Naive thymus-derived CD4-positive, alpha-beta T cell (primary cell): ENCODE data around the gene HOXB5. TPM values are rescaled to one million over a fixed set of nuclear protein-coding genes. Genes with fewer than 3 reads are reported as not detected.

Experiments used
- ATAC-seq: fragments of 150-1000 bp; cut with Tn5 transposase; 2 replicates; pipeline ENCODE4 v1.10.0; 2021; ENCODE audit warnings: mild to moderate bottlenecking, moderate library complexity
- CTCF ChIA-PET: fragments of 350-600 bp; sonication (Branson Sonifier 250); formaldehyde crosslinking; loops from one replicate; lab custom pipeline; 2021; ENCODE audit warnings: antibody characterized with exemption; lab: Charles Lee
- POLR2A ChIA-PET: fragments of 350-600 bp; sonication (Branson Sonifier 250); formaldehyde crosslinking; loops from one replicate; lab custom pipeline; 2021; ENCODE audit warnings: antibody characterized with exemption, inconsistent platforms; lab: Charles Lee
- DNase-seq, 9 donors: peaks; one replicate each; pipeline versions ENCODE4 v3.0.0 to v3.0.0-alpha.2; 2020 to 2022; ENCODE audit warnings: mixed read lengths in 1 of 9
- H3K27ac ChIP-seq: one replicate; pipeline ENCODE4 v1.7.0; 2013; ENCODE audit warnings: mild to moderate bottlenecking, low read depth, low read length, moderate library complexity
- H3K27me3 ChIP-seq, 2 donors: one replicate each; pipeline ENCODE4 v1.7.0; 2013; ENCODE audit warnings: low read length in 2 of 2, mild to moderate bottlenecking in 2 of 2, moderate library complexity in 2 of 2; ENCODE audit not compliant: control insufficient read depth in 2 of 2, insufficient read depth in 2 of 2
- H3K36me3 ChIP-seq, 3 experiments: 1 replicate in 2 of 3; 2 replicates in 1 of 3; pipeline ENCODE4 v1.7.0; 2013; ENCODE audit warnings: low read length in 3 of 3, mild to moderate bottlenecking in 3 of 3, moderate library complexity in 1 of 3; ENCODE audit not compliant: insufficient read depth in 3 of 3, control insufficient read depth in 2 of 3
- H3K4me1 ChIP-seq, 2 donors: one replicate each; pipeline ENCODE4 v1.7.0; 2013; ENCODE audit warnings: low read length in 2 of 2, mild to moderate bottlenecking in 2 of 2, moderate library complexity in 1 of 2; ENCODE audit not compliant: control insufficient read depth in 2 of 2, insufficient read depth in 2 of 2
- H3K4me3 ChIP-seq: 2 replicates; pipeline ENCODE4 v1.7.0; 2013; ENCODE audit warnings: mild to moderate bottlenecking, low read length
- H3K9me3 ChIP-seq, 3 experiments: 1 replicate in 2 of 3; 2 replicates in 1 of 3; pipeline ENCODE4 v1.7.0; 2013; ENCODE audit warnings: low read length in 3 of 3; ENCODE audit not compliant: control insufficient read depth in 2 of 3
- H3K27ac Mint-ChIP-seq, 9 donors: one replicate each; pipeline ENCODE4 v1.8.0; 2020 to 2022; ENCODE audit warnings: mixed read lengths in 9 of 9, mild to moderate bottlenecking in 8 of 9, moderate library complexity in 5 of 9, inconsistent platforms in 2 of 9
- H3K27me3 Mint-ChIP-seq, 5 donors: one replicate each; pipeline ENCODE4 v1.8.0; 2021 to 2022; ENCODE audit warnings: mixed read lengths in 5 of 5, mild to moderate bottlenecking in 1 of 5
- H3K36me3 Mint-ChIP-seq, 5 donors: one replicate each; pipeline ENCODE4 v1.8.0; 2020 to 2022; ENCODE audit warnings: mixed read lengths in 5 of 5, mild to moderate bottlenecking in 3 of 5, inconsistent platforms in 1 of 5
- H3K4me1 Mint-ChIP-seq, 7 donors: one replicate each; pipeline ENCODE4 v1.8.0; 2020 to 2022; ENCODE audit warnings: mixed read lengths in 7 of 7, mild to moderate bottlenecking in 3 of 7, inconsistent platforms in 1 of 7
- H3K4me3 Mint-ChIP-seq, 10 donors: one replicate each; pipeline ENCODE4 v1.8.0; 2020 to 2022; ENCODE audit warnings: mild to moderate bottlenecking in 10 of 10, mixed read lengths in 10 of 10, moderate library complexity in 6 of 10, inconsistent platforms in 2 of 10
- H3K9me3 Mint-ChIP-seq, 11 donors: one replicate each; pipeline ENCODE4 v1.8.0; 2020 to 2022; ENCODE audit warnings: mixed read lengths in 11 of 11, mild to moderate bottlenecking in 4 of 11, inconsistent platforms in 1 of 11, moderate library complexity in 1 of 11
- intact Hi-C, 2 donors: fragments of 100-400 bp; cut with micrococcal nuclease; formaldehyde crosslinking; loops; one replicate each; pipeline ENCODE4 v1.15.1; 2023
- polyA plus RNA-seq, 2 donors: library from polyadenylated mRNA; unstranded; fragments of 300-500 nt; fragmentation: Illumina TruSeq; gene quantifications; one replicate each; pipeline ENCODE4 v1.2.3, GENCODE V29; 2021
- total RNA-seq, 6 experiments: library from RNA in 5 of 6; stranded (reverse) in 5 of 6; gene quantifications; 1 replicate in 5 of 6; 2 replicates in 1 of 6; pipeline ENCODE4 v1.2.3 and lab custom pipeline; 2021 to 2026

HOXB5 gene
- total and polyA plus RNA-seq, 7 experiments from 2014 or later: not detected

DNA sequence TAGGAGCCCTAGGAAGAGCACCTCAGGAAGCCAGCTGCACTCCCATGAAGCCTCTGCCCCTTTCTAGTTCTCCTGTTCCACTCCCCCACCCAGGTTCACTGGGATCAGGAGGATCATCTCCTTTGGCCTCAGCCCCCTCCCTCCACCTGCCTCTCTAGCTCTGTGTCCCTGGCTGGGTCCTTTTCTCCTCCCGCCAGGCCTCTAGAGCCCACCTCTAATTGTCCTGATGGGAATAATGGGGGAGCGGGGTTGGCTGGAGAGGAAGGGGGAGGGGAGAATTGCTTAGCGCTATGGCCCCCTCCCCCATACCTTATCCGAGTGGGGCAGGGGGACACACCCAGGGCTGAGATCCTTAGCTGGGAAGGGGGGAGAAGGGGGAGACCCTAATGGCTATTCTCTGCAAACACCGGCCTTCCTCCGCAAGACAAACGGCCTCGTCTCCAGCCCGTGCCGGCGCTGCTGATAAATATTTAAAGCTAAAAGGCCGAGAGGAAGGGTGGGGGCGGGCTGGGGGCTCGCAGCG is 16.2 kb upstream of the HOXB5 start:
- no peak overlapping the region for H3K27ac ChIP-seq
- H3K4me3 ChIP-seq: peak overlapping the region; percentile 81
- Mint-ChIP-seq H3K27me3 (peaks cover 71 to 83% (median 75%) of the 10 kb centered on the region in 5 donors), H3K4me1 (peaks cover 31 to 42% (median 39%) of the 10 kb centered on the region in 7 donors), H3K36me3 (peaks cover 0 to 1% (median 0%) of the 10 kb centered on the region in 5 donors), H3K9me3 (peaks cover 0 to 1% (median 0%) of the 10 kb centered on the region in 11 donors), H3K27ac (no peak overlapping the region), H3K4me3 (peak overlapping the region; percentile 74 to 97 (median 90))
- no peaks in the 10 kb centered on the region for H3K9me3 ChIP-seq
- DNase-seq: no peak
- ChIA-PET POLR2A (no interaction called here), CTCF (interaction anchor here (0.9 to 1.7 kb wide), 2 partner anchors 9 kb away, joined by 4 to 7 read pairs; no protein-coding TSS in a partner anchor)
- H3K27me3 ChIP-seq: peaks cover 3 to 44% of the 10 kb centered on the region in 2 donors
- no peak for ATAC-seq
- peaks cover 25 to 42% of the 10 kb centered on the region in 2 donors for H3K4me1 ChIP-seq
- no peaks in the 10 kb centered on the region for H3K36me3 ChIP-seq
- intact Hi-C loops: loop anchor here (5.0 to 10.0 kb wide), 5 partner anchors 117 to 1355 kb away; partner anchors contain the start of genes DLX4 (in 1 of the 2), HOXB13 (in 1 of the 2), IGF2BP1 (in 1 of the 2) and PNPO (in 1 of the 2)

DNA sequence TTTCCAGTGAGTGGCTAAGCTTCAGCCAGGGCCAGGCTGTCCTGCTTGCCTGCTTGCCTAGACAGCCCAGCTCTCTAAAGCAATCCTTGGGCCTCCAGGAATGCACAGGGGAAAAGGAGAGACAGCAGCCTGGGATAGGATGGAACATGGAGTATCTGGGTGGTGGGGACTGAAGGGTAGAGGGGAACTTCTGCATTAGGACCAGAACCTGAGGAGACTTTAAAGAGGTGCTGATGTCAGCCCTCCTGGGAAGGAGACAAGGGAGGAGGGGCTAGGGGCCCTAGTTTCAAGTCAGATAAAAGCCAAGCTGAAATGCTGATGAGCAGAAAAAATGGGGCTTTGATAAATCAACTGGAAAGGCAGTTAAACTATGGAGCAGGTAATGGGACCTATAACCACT is 15.5 kb upstream of the HOXB5 start:
- Mint-ChIP-seq H3K4me3 (peak overlapping the region in 9 of 10 donors; percentile 1 to 95 (median 50)), H3K27me3 (peaks cover 72 to 83% (median 76%) of the 10 kb centered on the region in 5 donors), H3K36me3 (peaks cover 0 to 1% (median 0%) of the 10 kb centered on the region in 5 donors), H3K27ac (no peak overlapping the region), H3K4me1 (peaks cover 31 to 39% (median 34%) of the 10 kb centered on the region in 7 donors), H3K9me3 (peaks cover 0 to 3% (median 0%) of the 10 kb centered on the region in 11 donors)
- Histone ChIP-seq H3K36me3 (no peaks in the 10 kb centered on the region), H3K4me3 (no peak overlapping the region), H3K27ac (no peak overlapping the region), H3K27me3 (peaks cover 0 to 40% of the 10 kb centered on the region in 2 donors), H3K4me1 (peaks cover 20 to 37% of the 10 kb centered on the region in 2 donors), H3K9me3 (no peaks in the 10 kb centered on the region)
- ChIA-PET CTCF (interaction anchor here (0.9 to 1.7 kb wide), 2 partner anchors 8 to 9 kb away, joined by 4 to 7 read pairs; no protein-coding TSS in a partner anchor), POLR2A (interaction anchor here (0.6 kb wide), 1 partner anchor 242 kb away, joined by 4 read pairs; no protein-coding TSS in a partner anchor)
- intact Hi-C loops: no loop called here
- DNase-seq: no peak
- ATAC-seq: no peak

DNA sequence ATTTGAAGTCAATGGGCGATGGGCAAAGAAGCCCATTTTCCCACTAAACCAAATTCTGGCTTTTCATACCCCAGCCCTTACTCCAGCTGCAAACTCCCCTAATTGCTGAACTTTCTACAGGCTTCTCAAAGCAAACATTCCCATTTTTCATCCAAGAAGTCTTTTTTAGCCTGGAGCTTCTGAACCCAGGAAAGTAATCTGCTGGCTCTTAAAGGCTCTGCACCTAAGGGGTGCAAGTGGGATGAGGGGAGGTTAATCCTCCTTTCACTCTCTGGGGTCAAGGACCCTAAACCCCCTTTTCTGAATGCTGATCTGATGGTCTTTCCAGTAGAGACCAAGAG is 14.9 kb upstream of the HOXB5 start:
- Histone ChIP-seq H3K4me1 (peaks cover 15 to 31% of the 10 kb centered on the region in 2 donors), H3K27me3 (peaks cover 0 to 36% of the 10 kb centered on the region in 2 donors), H3K36me3 (no peaks in the 10 kb centered on the region), H3K4me3 (no peak overlapping the region), H3K9me3 (no peaks in the 10 kb centered on the region), H3K27ac (no peak overlapping the region)
- ATAC-seq (no peak), DNase-seq (no peak)
- peaks cover 72 to 83% (median 74%) of the 10 kb centered on the region in 5 donors for H3K27me3 Mint-ChIP-seq
- H3K27ac Mint-ChIP-seq: no peak overlapping the region
- intact Hi-C loops: no loop called here
- CTCF ChIA-PET: interaction anchor here (0.6 to 0.7 kb wide), 2 partner anchors 296 to 905 kb away, joined by 3 to 4 read pairs; no protein-coding TSS in a partner anchor
- peaks cover 0 to 1% (median 0%) of the 10 kb centered on the region in 5 donors for H3K36me3 Mint-ChIP-seq
- H3K9me3 Mint-ChIP-seq: peaks cover 0 to 3% (median 0%) of the 10 kb centered on the region in 11 donors
- H3K4me1 Mint-ChIP-seq: peaks cover 26 to 36% (median 30%) of the 10 kb centered on the region in 7 donors
- H3K4me3 Mint-ChIP-seq: no peak overlapping the region
- POLR2A ChIA-PET: no interaction called here

DNA sequence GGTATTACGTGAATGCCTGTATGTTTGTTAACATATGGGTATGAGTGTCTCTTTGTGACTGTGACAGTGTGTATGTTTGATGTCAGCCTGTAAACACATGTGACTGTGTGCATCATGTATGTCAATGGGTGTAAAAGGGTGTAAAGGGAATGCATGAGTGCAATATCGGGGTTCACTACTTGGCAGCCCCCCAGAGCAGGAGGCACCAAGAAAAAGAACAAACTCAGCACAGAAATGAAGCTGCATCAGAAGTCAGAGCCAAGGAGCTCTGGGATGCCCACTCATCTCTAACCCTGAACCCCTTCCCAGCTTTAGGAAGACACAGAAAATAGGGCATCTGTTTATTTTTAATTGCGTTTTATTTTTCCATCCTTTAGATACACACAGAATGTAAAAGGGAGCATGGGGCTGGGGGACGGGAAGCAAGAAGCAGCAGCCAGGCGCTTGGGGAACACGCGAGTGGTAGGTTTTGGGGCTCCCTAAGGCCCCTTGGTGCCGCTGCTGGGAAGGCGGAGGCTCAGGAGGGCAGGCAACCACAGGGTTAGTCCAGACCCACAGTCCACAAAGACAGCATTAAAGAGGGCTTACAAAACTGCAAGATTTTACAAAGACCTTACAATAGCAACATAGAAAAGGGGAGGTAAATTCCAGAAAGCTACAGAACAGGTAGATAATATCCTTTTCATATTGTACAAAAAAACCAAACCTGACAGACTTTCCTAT is 13.5 kb upstream of the HOXB5 start:
- DNase-seq (no peak), ATAC-seq (no peak)
- Histone ChIP-seq H3K9me3 (no peaks in the 10 kb centered on the region), H3K4me1 (peaks cover 8 to 18% of the 10 kb centered on the region in 2 donors), H3K36me3 (no peaks in the 10 kb centered on the region), H3K27ac (no peak overlapping the region), H3K4me3 (no peak overlapping the region), H3K27me3 (peaks cover 1 to 34% of the 10 kb centered on the region in 2 donors)
- H3K27me3 Mint-ChIP-seq: peaks cover 72 to 84% (median 73%) of the 10 kb centered on the region in 5 donors
- peaks cover 0 to 3% (median 0%) of the 10 kb centered on the region in 11 donors for H3K9me3 Mint-ChIP-seq
- no peak overlapping the region for H3K27ac Mint-ChIP-seq
- ChIA-PET POLR2A (interaction anchor here (1.0 kb wide), 2 partner anchors 9 to 11 kb away, joined by 3 read pairs; no protein-coding TSS in a partner anchor), CTCF (interaction anchor here (0.6 to 1.8 kb wide), 2 partner anchors 12 to 280 kb away, joined by 3 to 7 read pairs; no protein-coding TSS in a partner anchor)
- H3K36me3 Mint-ChIP-seq: peaks cover 0 to 1% (median 0%) of the 10 kb centered on the region in 5 donors
- H3K4me1 Mint-ChIP-seq: peaks cover 13 to 32% (median 21%) of the 10 kb centered on the region in 7 donors
- intact Hi-C loops: no loop called here
- no peak overlapping the region for H3K4me3 Mint-ChIP-seq

DNA sequence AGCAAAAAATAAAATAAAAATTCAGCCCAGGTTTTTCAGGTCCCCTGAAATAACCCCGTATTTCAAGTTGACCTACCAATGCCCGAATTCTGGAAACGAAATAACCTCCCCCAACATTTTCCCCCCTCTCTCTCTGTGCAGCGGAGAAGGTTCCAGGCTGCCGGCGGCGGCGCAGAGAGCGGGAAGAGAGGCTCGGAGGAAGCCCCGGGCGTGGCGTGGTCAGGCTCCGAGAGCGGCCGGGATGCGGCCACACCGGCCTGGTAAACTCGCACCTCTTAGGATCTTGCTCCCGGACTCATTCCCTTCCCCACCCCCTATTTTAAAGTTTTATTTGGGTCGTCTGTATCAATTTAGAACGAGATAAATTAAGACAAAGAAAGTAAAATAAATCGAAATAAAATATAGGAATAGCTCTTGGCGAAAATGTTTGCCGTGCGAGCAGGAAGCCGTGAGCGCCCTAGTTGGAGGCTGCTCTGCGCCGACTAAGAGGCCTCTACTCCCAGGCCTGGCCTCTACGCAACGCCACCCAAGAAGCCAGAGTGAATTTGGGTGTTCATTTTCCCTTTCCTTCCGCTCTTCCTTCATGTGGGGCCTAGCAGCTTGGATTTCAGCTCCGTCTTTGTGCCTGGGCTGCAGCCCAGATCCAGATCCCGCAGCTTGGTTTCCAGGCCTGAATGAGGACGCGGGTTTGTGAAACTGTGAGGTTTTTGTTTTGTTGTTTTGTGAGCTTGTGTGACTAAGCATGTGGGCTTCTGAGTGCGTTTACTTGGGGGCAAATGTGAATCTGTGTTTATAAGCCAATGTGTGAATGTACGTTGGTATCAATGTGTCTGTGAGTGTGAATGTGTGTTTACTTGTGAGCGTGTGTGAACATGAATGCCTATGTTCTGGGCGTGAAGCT is 12.7 kb upstream of the HOXB5 start:
- Histone ChIP-seq H3K4me3 (no peak overlapping the region), H3K27me3 (peaks cover 9 to 36% of the 10 kb centered on the region in 2 donors), H3K9me3 (no peaks in the 10 kb centered on the region), H3K4me1 (peaks cover 3 to 12% of the 10 kb centered on the region in 2 donors), H3K27ac (no peak overlapping the region), H3K36me3 (no peaks in the 10 kb centered on the region)
- peaks cover 7 to 29% (median 15%) of the 10 kb centered on the region in 7 donors for H3K4me1 Mint-ChIP-seq
- intact Hi-C loops: no loop called here
- H3K36me3 Mint-ChIP-seq: no peaks in the 10 kb centered on the region
- CTCF ChIA-PET: interaction anchor here (1.8 kb wide), 1 partner anchor 12 kb away, joined by 7 read pairs; no protein-coding TSS in a partner anchor
- peaks cover 74 to 86% (median 75%) of the 10 kb centered on the region in 5 donors for H3K27me3 Mint-ChIP-seq
- DNase-seq: no peak
- ATAC-seq: no peak
- POLR2A ChIA-PET: interaction anchor here (0.6 kb wide), 1 partner anchor 310 kb away, joined by 3 read pairs; no protein-coding TSS in a partner anchor
- no peak overlapping the region for H3K4me3 Mint-ChIP-seq
- no peak overlapping the region for H3K27ac Mint-ChIP-seq
- peaks cover 0 to 1% (median 0%) of the 10 kb centered on the region in 11 donors for H3K9me3 Mint-ChIP-seq
